Neural cell (in vitro differentiated cells): ENCODE data around the gene KCNS3.

Experiments used
- EP300 ChIP-seq: fragments of 450-650 bp; conservative IDR thresholded peaks from 2 replicates; pipeline ENCODE4 v1.6.1; 2014; ENCODE audit warnings: antibody characterized with exemption, mild to moderate bottlenecking, moderate library complexity; ENCODE audit not compliant: poor library complexity, severe bottlenecking
- EZH2 ChIP-seq: fragments of 200-600, 300-800 bp; shearing (Covaris generic), sonication (generic); IDR thresholded peaks from 2 replicates; pipeline ENCODE4 v1.6.1; 2014; ENCODE audit warnings: antibody characterized with exemption, low read length, borderline replicate concordance, mild to moderate bottlenecking; ENCODE audit not compliant: insufficient read depth, poor library complexity, severe bottlenecking
- MXI1 ChIP-seq: fragments of 450-650 bp; conservative IDR thresholded peaks from 2 replicates; pipeline ENCODE4 v1.6.1; 2014; ENCODE audit warnings: antibody characterized with exemption, mild to moderate bottlenecking; ENCODE audit not compliant: poor library complexity, severe bottlenecking
- TAF1 ChIP-seq: IDR thresholded peaks from 2 replicates; pipeline ENCODE4 v1.6.1; 2012; ENCODE audit warnings: low read depth
- TF ChIP-seq, protein P1 (sequence below): fragments of 450-650 bp; IDR thresholded peaks from 2 replicates; pipeline ENCODE4 v1.5.1; 2014; ENCODE audit warnings: antibody characterized with exemption, mild to moderate bottlenecking, moderate library complexity; ENCODE audit not compliant: poor library complexity, severe bottlenecking

DNA sequence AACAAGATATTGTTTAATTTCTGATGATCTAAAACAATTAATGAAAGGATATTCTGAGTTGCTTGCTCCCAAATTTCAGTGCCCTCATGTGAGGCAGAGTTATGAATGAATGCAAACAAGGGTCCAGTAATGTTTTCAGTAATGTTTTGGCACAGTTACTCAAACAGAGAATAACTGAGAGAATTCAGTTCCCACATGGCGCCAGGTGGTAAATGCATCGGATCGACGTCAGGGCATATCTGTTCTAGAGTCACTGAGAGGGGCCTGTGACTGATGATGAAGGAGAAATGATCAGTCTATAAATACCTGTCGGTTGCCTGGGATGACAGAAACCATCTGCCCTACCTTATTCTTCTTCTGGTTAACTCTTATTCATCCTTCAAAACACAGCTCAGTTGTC is 81.4 kb downstream of the KCNS3 start:
- TF ChIP-seq EP300: no peak
- TF ChIP-seq, protein P1, sequence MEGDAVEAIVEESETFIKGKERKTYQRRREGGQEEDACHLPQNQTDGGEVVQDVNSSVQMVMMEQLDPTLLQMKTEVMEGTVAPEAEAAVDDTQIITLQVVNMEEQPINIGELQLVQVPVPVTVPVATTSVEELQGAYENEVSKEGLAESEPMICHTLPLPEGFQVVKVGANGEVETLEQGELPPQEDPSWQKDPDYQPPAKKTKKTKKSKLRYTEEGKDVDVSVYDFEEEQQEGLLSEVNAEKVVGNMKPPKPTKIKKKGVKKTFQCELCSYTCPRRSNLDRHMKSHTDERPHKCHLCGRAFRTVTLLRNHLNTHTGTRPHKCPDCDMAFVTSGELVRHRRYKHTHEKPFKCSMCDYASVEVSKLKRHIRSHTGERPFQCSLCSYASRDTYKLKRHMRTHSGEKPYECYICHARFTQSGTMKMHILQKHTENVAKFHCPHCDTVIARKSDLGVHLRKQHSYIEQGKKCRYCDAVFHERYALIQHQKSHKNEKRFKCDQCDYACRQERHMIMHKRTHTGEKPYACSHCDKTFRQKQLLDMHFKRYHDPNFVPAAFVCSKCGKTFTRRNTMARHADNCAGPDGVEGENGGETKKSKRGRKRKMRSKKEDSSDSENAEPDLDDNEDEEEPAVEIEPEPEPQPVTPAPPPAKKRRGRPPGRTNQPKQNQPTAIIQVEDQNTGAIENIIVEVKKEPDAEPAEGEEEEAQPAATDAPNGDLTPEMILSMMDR: no peak
- no peak for TF ChIP-seq TAF1
- no peak for TF ChIP-seq MXI1
- TF ChIP-seq EZH2: no peak
